GM18907 (cell line): ENCODE measurements around the gene FCN1.
"Not testable (repeated sequence)": the region's sequence is repeated elsewhere in the genome, so short reads cannot be mapped to it uniquely, and the experiment has no call there.

Experiments
- ATAC-seq: cut with Tn5 transposase; IDR thresholded peaks from one replicate; pipeline ENCODE4 v1.9.1; 2021; ENCODE audit warnings: mild to moderate bottlenecking, moderate library complexity; ENCODE audit not compliant: unreplicated experiment

Gene FCN1

GRCh38 chr9:134917431-134918373 is at the start of gene FCN1:
Gene FCN1, minus strand, starts transcription at chr9:134917912. Its CDS starts 41 bp downstream, at chr9:134917871.
- no peak for ATAC-seq

GRCh38 chr9:134966697-134967546 is 49.2 kb upstream of the FCN1 start:
- no peak for ATAC-seq

GRCh38 chr9:134966270-134966669 is 48.6 kb upstream of the FCN1 start:
- ATAC-seq: no peak

- no peak for ATAC-seq
These were observed 48.1 kb upstream of the FCN1 start for GRCh38 chr9:134965851-134966250.

- ATAC-seq: no peak
These were observed 47.7 kb upstream of the FCN1 start for GRCh38 chr9:134965411-134965810.

GRCh38 chr9:134964271-134965055 is 46.8 kb upstream of the FCN1 start:
- no peak for ATAC-seq

- no peak for ATAC-seq
These were observed 45.8 kb upstream of the FCN1 start for GRCh38 chr9:134963546-134963945.

- ATAC-seq: no peak
These were observed 45.3 kb upstream of the FCN1 start for GRCh38 chr9:134962973-134963364.

GRCh38 chr9:134962065-134962972 is 44.6 kb upstream of the FCN1 start:
- no peak for ATAC-seq

- ATAC-seq: no peak
These were observed 43.8 kb upstream of the FCN1 start for GRCh38 chr9:134961331-134962064.

- no peak for ATAC-seq
These were observed 43.0 kb upstream of the FCN1 start for GRCh38 chr9:134960701-134961181.

GRCh38 chr9:134959971-134960310 is 42.2 kb upstream of the FCN1 start:
- ATAC-seq: no peak

- ATAC-seq: no peak
These were observed 41.6 kb upstream of the FCN1 start for GRCh38 chr9:134959126-134959970.

GRCh38 chr9:134957945-134958227 is 40.2 kb upstream of the FCN1 start:
- ATAC-seq: no peak

- ATAC-seq: no peak
These were observed 39.6 kb upstream of the FCN1 start for GRCh38 chr9:134957165-134957944.

- not testable (repeated sequence) for ATAC-seq
These were observed 38.7 kb upstream of the FCN1 start for GRCh38 chr9:134956387-134956786.

GRCh38 chr9:134955801-134956200 is 38.1 kb upstream of the FCN1 start:
- ATAC-seq: no peak

- no peak for ATAC-seq
These were observed 37.4 kb upstream of the FCN1 start for GRCh38 chr9:134955156-134955555.
